Ovary (tissue), 3 donors: ENCODE measurements around the gene LIPK.

ENCODE experiments used
- CTCF ChIP-seq, 3 donors: fragments of 450-650 bp in 2 of 3; fragments of 200-600 bp in 1 of 3; IDR thresholded peaks; one replicate each; pipeline versions ENCODE4 v1.5.1 to v1.8.0; 2016 to 2022; ENCODE audit warnings: antibody characterized with exemption in 3 of 3, mild to moderate bottlenecking in 1 of 3
- EP300 ChIP-seq: sonication (generic); formaldehyde crosslinking; IDR thresholded peaks from one replicate; pipeline ENCODE4 v1.6.1; 2017; ENCODE audit warnings: antibody characterized with exemption
- POLR2A ChIP-seq: fragments of 450-650 bp; IDR thresholded peaks from one replicate; pipeline ENCODE4 v1.6.1; 2017; ENCODE audit warnings: antibody characterized with exemption, mild to moderate bottlenecking, moderate library complexity
- donor health status: DM: no; HTN: no; CAD: no.

- no peak for TF ChIP-seq CTCF (IDR thresholded peaks at IDR 0.05)
- no peak for TF ChIP-seq POLR2A
- no peak for TF ChIP-seq EP300
These were observed 81.4 kb downstream of the LIPK start for GRCh38 chr10:88787463-88787862.
